Peyer's patch (tissue), 4 donors: ENCODE results near the gene SAFB. TPM values are rescaled to one million over a fixed set of nuclear protein-coding genes. Genes with fewer than 3 reads are reported as not detected.
"Not testable (repeated sequence)": the region's sequence is repeated elsewhere in the genome, so short reads cannot be mapped to it uniquely, and the experiment has no call there.

ENCODE experiments used
- DNase-seq, 3 donors: peaks; one replicate each; pipeline ENCODE4 v3.0.0-alpha.2; 2017 to 2019
- H3K27ac ChIP-seq, 4 donors: fragments of 200-600 bp; sonication (generic); one replicate each; pipeline ENCODE4 v1.5.1; 2016 to 2019
- H3K27me3 ChIP-seq, 2 donors: fragments of 200-600 bp; sonication (generic); one replicate each; pipeline ENCODE4 v1.5.1; 2019
- H3K36me3 ChIP-seq, 3 donors: fragments of 200-600 bp; sonication (generic); one replicate each; pipeline ENCODE4 v1.5.1; 2016 to 2019
- H3K4me1 ChIP-seq, 4 donors: fragments of 200-600 bp; sonication (generic); one replicate each; pipeline ENCODE4 v1.5.1; 2016 to 2019
- H3K4me3 ChIP-seq, 4 donors: fragments of 200-600 bp; sonication (generic); 1 replicate in 3 of 4; 2 replicates in 1 of 4; pipeline ENCODE4 v1.5.1; 2016 to 2019; ENCODE audit warnings: mild to moderate bottlenecking in 1 of 4
- H3K9me3 ChIP-seq, 4 donors: fragments of 200-600 bp; sonication (generic); one replicate each; pipeline ENCODE4 v1.5.1; 2016 to 2019; ENCODE audit warnings: mild to moderate bottlenecking in 1 of 4
- POLR2A ChIP-seq, 2 donors: fragments of 450-650 bp; IDR thresholded peaks; one replicate each; pipeline ENCODE4 v1.5.1; 2017; ENCODE audit warnings: antibody characterized with exemption in 2 of 2, mild to moderate bottlenecking in 2 of 2, moderate library complexity in 2 of 2
- total RNA-seq, 4 donors: library from RNA; depleted of rRNA; stranded (reverse); fragments of >200 nt; gene quantifications; one replicate each; pipeline ENCODE4 v1.1.0, GENCODE V29; 2016
- TF ChIP-seq, protein P1 (sequence below), 6 experiments: fragments of 450-650 bp in 4 of 6; fragments of 200-600 bp in 2 of 6; sonication (generic) in 1 of 6; IDR thresholded peaks; one replicate each; pipeline ENCODE4 v1.5.1; 2017 to 2019; ENCODE audit warnings: antibody characterized with exemption in 6 of 6, mild to moderate bottlenecking in 3 of 6, moderate library complexity in 1 of 6

Gene SAFB
- total RNA-seq, 4 donors from 2014 or later: 86.3 to 374 (median 163) TPM

DNA sequence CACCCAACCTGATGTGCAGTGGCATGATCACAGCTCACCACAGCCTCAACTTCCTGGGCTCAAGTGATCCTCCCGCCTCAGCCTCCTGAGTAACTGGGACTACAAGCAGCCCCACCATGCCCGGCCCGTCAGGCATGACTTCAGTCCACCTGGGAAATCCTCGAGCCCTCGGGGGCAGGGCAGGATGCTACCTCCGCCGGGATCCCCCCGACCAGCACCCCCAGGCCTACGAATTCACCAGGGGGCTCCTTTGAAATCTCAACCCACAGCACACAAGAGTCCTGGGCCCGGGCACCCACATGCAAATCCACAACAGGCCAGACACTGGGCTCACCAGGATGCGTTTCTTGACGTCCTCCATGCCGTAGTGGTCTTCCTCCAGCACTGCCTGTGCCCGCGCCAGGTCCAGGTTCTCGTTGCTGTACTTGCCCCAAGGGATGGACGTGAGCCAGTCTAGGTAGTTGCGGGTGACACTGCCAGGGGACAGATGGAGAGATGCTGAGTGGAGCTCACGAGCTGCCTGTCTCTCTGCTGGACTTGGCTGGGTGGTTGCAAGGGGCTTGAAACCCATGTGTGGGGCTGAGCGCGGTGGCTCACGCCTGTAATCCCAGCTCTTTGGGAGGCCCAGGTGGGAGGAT is 77.7 kb downstream of the SAFB start:
- no peak for TF ChIP-seq POLR2A (IDR thresholded peaks at IDR 0.05)
- TF ChIP-seq, protein P1, sequence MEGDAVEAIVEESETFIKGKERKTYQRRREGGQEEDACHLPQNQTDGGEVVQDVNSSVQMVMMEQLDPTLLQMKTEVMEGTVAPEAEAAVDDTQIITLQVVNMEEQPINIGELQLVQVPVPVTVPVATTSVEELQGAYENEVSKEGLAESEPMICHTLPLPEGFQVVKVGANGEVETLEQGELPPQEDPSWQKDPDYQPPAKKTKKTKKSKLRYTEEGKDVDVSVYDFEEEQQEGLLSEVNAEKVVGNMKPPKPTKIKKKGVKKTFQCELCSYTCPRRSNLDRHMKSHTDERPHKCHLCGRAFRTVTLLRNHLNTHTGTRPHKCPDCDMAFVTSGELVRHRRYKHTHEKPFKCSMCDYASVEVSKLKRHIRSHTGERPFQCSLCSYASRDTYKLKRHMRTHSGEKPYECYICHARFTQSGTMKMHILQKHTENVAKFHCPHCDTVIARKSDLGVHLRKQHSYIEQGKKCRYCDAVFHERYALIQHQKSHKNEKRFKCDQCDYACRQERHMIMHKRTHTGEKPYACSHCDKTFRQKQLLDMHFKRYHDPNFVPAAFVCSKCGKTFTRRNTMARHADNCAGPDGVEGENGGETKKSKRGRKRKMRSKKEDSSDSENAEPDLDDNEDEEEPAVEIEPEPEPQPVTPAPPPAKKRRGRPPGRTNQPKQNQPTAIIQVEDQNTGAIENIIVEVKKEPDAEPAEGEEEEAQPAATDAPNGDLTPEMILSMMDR (IDR thresholded peaks at IDR 0.05): no peak
- H3K4me3 ChIP-seq: no peak overlapping the region
- H3K9me3 ChIP-seq: no peaks in the 10 kb centered on the region
- peaks cover 0 to 75% (median 0%) of the 10 kb centered on the region in 3 donors for H3K36me3 ChIP-seq
- H3K4me1 ChIP-seq: no peaks in the 10 kb centered on the region
- DNase-seq: no peak
- no peaks in the 10 kb centered on the region for H3K27me3 ChIP-seq
- H3K27ac ChIP-seq: no peak overlapping the region

DNA sequence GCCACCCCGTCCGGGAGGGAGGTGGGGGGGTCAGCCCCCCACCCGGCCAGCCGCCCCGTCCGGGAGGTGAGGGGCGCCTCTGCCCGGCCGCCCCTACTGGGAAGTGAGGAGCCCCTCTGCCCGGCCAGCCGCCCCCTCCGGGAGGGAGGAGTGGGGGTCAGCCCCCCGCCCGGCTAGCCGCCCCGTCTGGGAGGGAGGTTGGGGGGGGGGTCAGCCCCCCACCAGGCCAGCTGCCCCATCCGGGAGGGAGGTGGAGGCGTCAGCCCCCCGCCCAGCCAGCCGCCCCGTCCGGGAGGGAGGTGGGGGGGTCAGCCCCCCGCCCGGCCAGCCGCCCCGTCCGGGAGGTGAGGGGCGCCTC is 79.1 kb downstream of the SAFB start:
- not testable (repeated sequence) for DNase-seq, H3K27me3 ChIP-seq, H3K4me3 ChIP-seq, H3K9me3 ChIP-seq, H3K4me1 ChIP-seq, H3K27ac ChIP-seq
- peaks cover 0 to 72% (median 0%) of the 10 kb centered on the region in 3 donors for H3K36me3 ChIP-seq

DNA sequence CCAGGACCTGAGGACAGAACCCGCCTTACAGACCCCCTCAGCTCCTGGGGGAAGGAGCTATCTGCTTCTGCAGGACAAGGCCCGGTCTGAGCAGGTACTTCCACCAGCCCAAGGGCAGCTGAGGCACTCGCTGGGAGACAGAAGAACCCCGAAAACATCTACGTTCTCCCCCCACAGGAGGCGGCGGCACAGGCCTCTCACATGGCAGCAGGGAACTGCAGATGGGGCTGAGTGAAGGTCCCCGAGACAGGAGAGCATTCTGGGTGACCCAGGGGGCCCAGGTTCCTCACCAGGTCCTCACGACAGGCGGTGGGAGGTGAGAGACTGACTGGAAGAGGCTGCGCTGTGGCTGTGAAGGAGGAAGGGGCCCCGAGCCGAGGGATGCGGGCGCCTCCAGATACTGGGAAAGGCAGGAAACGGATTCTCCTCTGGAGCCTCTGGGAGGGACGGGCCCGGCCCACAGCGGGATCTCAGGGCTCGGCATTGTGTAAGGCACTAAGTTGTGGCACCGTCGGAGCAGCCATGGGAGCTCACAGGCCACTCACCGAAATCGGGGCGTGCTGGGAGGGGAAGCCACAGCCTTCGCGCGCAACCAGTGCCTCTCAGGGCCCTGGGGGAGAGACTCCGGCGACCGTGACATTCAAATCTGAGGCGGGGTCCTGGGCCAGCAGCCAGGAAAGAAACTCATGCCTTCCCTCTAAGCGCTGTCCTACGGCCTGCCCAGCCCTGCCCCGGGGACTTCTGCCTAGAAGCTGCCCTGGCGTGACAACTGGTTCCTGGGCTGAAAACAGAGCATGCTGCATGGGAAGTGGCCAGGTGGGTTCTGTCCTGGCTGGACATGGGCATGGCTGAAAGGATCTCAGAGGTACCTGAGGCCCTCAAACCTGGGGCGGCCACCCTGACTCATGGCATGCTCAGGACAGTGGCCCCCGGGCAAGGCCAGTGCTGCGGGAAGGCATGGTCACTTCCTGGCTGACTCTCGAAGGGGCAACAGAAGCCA is 81.2 kb downstream of the SAFB start:
- no peak overlapping the region for H3K27ac ChIP-seq
- no peaks in the 10 kb centered on the region for H3K9me3 ChIP-seq
- no peak for TF ChIP-seq POLR2A (IDR thresholded peaks at IDR 0.05)
- TF ChIP-seq, protein P1 (IDR thresholded peaks at IDR 0.05): no peak
- H3K4me3 ChIP-seq: no peak overlapping the region
- no peaks in the 10 kb centered on the region for H3K27me3 ChIP-seq
- no peaks in the 10 kb centered on the region for H3K4me1 ChIP-seq
- H3K36me3 ChIP-seq: peaks cover 0 to 78% (median 0%) of the 10 kb centered on the region in 3 donors
- DNase-seq: no peak

DNA sequence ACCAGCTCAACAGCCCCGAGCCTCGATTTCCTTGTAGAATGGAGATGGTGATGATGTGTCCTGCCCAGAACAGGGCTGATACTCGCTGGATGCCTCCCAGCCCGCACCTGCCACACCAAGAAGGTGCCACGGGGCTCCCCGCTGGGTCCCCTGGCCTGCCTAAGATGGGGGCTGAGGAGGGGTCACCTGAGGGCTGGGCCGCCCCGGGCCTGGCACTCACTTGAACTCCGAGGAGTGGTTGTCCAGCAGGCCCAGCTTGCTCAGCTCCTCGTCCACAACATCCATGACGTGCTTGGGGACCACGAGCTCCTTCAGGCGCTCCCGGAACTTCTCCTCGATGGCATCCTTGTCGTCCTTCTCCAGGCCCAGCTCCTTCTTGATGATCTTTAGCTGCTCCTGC is 82.7 kb downstream of the SAFB start:
- no peak overlapping the region for H3K27ac ChIP-seq
- H3K27me3 ChIP-seq: no peaks in the 10 kb centered on the region
- no peak overlapping the region for H3K4me3 ChIP-seq
- TF ChIP-seq POLR2A (IDR thresholded peaks at IDR 0.05): no peak
- TF ChIP-seq, protein P1 (IDR thresholded peaks at IDR 0.05): no peak
- H3K9me3 ChIP-seq: no peaks in the 10 kb centered on the region
- H3K4me1 ChIP-seq: no peaks in the 10 kb centered on the region
- H3K36me3 ChIP-seq: peaks cover 0 to 75% (median 0%) of the 10 kb centered on the region in 3 donors
- no peak for DNase-seq

DNA sequence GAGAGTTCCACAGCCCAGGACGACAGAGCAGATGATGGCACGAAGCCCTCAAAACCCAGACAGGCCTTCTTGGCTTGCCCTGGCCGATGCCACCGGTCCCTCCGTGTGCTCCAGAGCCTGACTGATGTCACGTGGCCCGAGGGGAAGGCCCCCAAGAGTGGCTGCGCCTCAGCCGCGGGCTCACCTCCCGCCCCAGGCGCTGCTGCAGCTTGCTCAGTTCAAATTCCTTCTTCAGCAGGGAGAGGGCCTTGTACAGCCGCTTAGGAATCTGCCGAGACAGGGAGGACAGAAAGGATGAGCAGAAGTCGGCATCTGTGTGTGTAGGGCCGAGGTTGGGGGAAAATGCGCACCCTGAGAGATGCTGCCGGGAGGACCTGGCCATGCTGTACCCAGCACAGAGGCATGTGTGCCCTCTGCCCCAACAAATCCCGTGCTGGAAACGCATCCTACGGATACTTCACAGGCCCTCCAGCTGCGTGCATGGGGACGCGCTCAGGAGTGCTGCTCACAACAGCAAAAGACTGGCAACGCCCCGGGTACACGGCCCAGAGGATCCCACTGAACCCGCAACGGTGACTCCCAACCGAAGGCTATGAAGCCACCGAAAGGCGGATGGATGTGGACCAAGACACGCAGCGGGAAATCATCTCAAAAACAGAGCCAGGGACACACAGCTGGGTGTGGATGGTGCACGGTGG is 84.1 kb downstream of the SAFB start:
- TF ChIP-seq, protein P1 (IDR thresholded peaks at IDR 0.05): no peak
- no peak for TF ChIP-seq POLR2A (IDR thresholded peaks at IDR 0.05)
- Histone ChIP-seq H3K4me1 (no peaks in the 10 kb centered on the region), H3K27ac (no peak overlapping the region), H3K27me3 (no peaks in the 10 kb centered on the region), H3K36me3 (peaks cover 0 to 82% (median 0%) of the 10 kb centered on the region in 3 donors), H3K4me3 (no peak overlapping the region), H3K9me3 (no peaks in the 10 kb centered on the region)
- no peak for DNase-seq
